ENCODE measurements around the gene FTO.

FTO gene

GRCh38 chr16:54027558-54027957 lies 323.6 kb downstream of the FTO start:
- no peak for DNase-seq

- DNase-seq, result no peak
Observed at GRCh38 chr16:54027995-54028394, 324.0 kb downstream of the FTO start.

- no peak for DNase-seq
Observed at GRCh38 chr16:54030451-54030850, 326.5 kb downstream of the FTO start.

DNA sequence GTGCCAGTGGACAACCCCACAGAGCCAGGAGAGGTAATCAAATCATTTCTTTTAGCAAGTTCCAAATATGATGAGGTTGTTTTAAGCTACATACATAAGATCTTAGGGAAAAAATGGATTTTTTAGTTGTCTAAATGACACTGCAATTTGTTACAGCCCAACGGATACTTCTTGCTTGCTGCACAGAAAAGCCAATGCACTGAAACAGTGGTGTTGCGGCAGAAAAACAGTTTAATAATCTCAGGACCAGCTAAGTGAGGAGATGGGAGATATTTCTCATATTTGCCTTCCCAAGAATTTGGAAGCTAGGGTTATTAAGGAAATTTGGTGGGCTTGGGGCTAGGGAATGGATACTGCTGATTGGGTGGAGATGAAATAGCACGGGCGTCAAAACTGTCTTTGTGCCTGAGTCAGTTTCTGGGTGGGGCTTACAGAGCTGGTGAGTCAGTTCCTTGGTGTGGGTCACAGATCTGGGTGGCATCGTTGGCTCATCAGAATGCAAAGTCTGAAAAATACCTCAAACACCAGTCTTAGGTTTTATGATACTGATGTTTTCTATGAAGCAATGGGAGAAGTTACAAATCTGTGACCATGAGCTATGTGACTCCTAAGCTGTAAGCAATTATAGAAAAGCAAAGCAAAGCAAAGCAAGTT lies 327.3 kb downstream of the FTO start:
- DNase-seq, result no peak

GRCh38 chr16:54033747-54034146 lies 329.8 kb downstream of the FTO start:
- DNase-seq, result no peak

DNA sequence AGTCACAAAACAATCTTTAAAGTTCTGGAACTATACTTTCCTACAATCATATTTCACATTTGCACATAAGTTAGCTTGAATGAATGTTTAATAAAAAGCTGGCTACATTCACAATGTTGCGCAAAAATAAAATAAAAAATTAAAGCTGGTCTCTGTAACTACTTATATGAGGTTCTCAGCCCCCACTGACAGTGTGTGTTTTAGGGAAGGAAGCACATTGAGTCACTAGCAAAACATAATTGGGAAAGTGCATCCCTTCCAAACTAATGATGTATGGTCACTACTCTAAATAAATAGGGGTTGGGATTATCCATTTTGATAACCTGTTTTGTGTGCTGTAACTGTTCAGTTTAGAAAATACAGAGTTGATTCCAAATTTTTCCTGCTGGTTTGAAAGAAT lies 330.7 kb downstream of the FTO start:
- DNase-seq, result no peak

DNA sequence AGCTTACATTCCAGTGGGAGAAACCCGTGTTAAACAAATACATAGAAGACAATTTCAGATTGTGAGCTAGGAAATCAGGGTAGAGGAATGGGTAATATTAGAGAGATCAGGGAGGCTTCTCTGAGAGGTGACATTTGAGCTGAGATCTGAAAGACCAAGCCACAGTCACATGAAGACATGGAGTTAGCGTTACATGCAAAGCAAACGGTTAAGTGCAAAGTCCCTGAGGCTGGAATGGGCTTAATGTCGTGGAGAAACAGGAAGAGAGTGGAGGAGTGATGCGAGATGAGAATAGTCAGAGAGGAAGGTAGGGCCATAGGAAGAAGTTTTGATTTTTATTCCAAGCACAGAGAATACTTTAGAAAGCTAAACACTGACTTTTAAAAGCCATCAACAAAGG lies 336.5 kb downstream of the FTO start:
- no peak for DNase-seq

DNA sequence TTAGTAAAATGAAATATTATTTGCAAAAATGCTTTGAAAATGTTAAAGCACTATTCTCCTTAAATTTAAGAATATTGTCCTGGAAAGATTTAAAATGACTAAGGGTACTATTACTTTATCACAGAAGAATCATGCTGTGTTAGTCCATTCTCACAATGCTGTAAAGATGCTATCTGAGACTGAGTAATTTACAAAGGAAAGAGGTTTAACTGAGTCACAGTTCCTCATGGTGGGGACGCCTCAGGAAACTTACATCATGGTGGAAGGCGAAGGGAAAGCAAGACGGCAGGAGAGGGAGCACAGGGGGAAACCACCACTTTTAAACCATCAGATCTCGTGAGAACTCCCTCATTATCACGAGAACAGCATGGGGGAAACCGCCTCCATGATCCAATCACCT lies 337.0 kb downstream of the FTO start:
- no peak for DNase-seq

- no peak for DNase-seq
Observed at GRCh38 chr16:54048586-54049495, 344.9 kb downstream of the FTO start.

- DNase-seq, result no peak
Observed at GRCh38 chr16:54049591-54050458, 345.9 kb downstream of the FTO start.

DNA sequence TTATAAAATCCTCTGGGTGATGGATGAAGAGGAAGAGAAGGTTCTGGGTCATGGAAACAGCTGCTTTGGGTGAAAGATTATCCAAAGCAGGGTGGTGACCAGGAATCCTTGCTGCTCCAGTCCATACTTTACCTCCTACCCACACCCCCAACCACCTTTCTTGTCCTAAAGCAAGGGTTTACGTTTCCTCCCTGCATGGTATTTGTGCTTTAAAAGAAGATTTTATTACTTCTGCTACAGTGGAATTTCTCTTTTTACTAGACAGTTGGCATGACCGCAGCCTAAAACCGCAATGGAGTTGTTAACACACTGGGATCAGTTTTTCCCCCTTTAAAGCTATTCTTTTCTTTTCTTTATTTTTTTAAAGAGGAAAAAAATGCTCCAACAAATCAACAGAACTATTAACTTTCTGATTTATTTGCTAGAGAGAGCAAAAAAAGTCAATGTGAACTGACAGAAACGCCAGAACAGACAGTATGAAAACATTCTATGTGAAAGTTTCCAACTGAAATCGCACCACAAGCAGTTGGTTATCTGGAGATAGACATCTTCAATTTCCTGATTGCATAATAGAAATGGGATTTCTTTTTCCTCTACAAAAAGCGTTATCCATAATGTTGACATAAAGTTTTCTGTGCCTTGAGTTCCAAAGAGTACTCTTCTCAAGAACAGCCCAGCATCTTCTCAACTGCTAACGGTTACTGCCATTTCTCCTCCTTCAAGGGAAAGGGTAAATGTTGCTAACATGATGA lies 346.7 kb downstream of the FTO start:
- DNase-seq, result peak; percentile 71

GRCh38 chr16:54051821-54052220 lies 347.9 kb downstream of the FTO start:
- DNase-seq, result no peak

DNA sequence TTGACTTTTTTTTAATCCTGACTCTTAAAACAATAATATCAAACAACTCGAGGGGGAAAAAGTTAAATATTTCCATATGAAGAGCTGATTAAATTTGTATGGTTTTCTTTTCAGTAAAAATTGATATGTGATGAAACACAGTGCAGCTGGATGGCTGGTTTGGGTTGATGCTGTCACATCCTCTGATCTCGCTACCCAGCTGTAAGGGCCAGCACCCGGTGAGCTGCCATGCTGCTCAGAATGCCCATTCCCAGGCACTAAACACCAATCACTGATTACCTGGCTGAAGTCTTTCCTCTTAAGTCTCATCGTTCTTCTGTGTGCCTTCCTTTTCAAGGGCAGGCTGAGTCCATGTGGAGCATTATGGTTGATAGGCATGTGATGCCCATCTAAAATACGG lies 348.3 kb downstream of the FTO start:
- DNase-seq, result no peak

GRCh38 chr16:54053891-54054820 lies 350.2 kb downstream of the FTO start:
- no peak for DNase-seq

DNA sequence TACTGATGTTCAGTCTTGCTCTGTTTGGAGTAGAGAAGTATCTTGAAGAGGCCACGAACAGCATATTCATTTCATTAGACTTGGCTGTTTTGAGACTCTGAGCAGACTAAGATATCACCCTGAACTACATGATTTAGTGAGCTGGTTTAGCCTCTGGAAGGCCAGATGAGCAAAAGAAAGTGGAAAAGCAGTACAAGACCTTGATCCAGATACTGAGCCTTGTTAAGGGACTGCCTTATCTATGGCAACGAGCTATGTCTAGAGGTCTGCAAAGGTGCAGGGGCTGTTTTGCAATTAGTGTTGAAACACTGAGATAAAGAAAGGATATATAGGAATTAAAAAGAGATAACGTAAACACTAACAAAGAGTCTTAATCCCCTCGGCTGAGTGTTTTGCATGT lies 351.2 kb downstream of the FTO start:
- no peak for DNase-seq

DNA sequence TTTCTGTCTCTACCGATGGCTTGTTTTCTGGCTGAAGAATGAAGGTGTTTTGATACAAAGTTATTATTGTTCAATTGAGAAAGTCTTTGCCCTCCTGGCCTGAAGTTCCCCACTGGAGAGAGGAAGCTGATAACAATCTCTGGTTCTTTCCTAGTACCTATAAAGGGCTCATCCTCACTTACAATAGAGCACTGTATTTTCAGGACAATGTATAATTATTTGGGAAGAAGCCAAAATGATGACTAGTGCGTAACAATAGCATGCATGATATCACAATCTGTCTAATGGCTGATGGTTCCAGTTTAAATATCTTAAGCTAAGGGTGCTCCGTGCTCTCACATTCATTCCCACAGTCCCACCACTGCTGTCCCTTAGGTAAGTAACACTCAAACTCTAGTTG lies 351.9 kb downstream of the FTO start:
- DNase-seq, result no peak

DNA sequence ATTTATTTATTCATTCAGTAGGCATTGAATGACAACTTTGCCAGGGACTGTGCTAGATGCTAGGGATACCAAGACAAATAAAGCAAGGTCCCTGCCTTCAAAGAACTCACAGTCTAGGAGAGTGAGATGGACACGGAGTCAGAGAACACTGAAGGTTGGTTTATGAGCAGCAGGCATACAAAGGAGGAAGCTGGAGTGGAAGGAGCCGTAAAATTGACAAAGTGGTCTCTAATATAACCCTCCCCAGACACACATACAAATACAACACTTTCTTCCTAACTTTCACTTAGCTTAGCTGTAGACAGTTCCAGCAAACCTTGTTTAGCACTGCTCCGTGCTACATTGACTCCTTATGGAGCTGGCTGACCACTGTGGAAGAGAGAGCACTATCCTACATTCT lies 353.0 kb downstream of the FTO start:
- DNase-seq, result no peak

- DNase-seq, result no peak
Observed at GRCh38 chr16:54059319-54059718, 355.4 kb downstream of the FTO start.

GRCh38 chr16:54060599-54061421 lies 356.9 kb downstream of the FTO start:
- peak; percentile 27 for DNase-seq

DNA sequence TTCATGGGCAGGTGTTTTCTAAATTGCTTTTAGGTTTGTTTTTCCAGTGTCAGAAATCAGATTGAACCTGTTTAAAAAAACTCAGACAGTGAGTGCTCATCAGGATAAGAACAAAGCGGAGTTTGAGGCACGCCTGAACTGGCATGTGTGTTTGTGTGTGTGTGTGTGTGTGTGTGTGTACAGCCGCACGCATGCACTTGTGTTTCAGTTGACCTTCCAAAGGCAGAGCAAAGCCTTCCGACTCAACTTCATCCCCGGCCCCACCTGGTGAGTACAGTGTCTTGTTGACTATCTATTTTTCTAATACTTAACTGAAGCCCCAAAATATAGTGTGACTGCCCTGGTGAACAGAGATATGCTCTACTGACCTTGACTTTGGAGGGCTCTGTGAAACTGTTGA lies 357.5 kb downstream of the FTO start:
- DNase-seq, result no peak
